HFFc6 (cell line): ENCODE data around the gene VSTM2L. TPM values are rescaled to one million over a fixed set of nuclear protein-coding genes. Genes with fewer than 3 reads are reported as not detected.

ENCODE experiments used
- DNase-seq: peaks from one replicate; pipeline ENCODE4 v3.0.0-alpha.2; 2018
- H3K27ac Mint-ChIP-seq: 2 replicates; pipeline ENCODE4 v1.8.0; 2020; ENCODE audit warnings: mild to moderate bottlenecking, mixed read lengths
- H3K27me3 Mint-ChIP-seq: 2 replicates; pipeline ENCODE4 v1.8.0; 2021; ENCODE audit warnings: mild to moderate bottlenecking, moderate library complexity, mixed read lengths; ENCODE audit not compliant: insufficient read depth
- H3K36me3 Mint-ChIP-seq: 2 replicates; pipeline ENCODE4 v1.8.0; 2021; ENCODE audit warnings: low read depth, mixed read lengths
- H3K4me1 Mint-ChIP-seq: 2 replicates; pipeline ENCODE4 v1.8.0; 2020; ENCODE audit warnings: low read depth, mixed read lengths
- H3K4me3 Mint-ChIP-seq: 2 replicates; pipeline ENCODE4 v1.8.0; 2020; ENCODE audit warnings: mild to moderate bottlenecking, moderate library complexity, mixed read lengths
- H3K9me3 Mint-ChIP-seq: 2 replicates; pipeline ENCODE4 v1.8.0; 2020; ENCODE audit warnings: mild to moderate bottlenecking, mixed read lengths
- total RNA-seq, 6 experiments: library from RNA; stranded (reverse); fragmentation: NEBNext Ultra II Directional; extraction: Animal tissue kit (Norgen Biotek cat#: 25700); gene quantifications; 2 replicates in 1 of 6; 3 replicates in 5 of 6; pipeline ENCODE4 v1.2.3, GENCODE V29; 2021
- TF ChIP-seq, protein P1 (sequence below): fragments of 200-600 bp; sonication (generic); IDR thresholded peaks from 2 replicates; pipeline ENCODE4 v1.5.0; 2021; ENCODE audit warnings: antibody characterized with exemption, mild to moderate bottlenecking

VSTM2L gene
- total RNA-seq, 6 experiments from 2014 or later: 0.12 to 0.95 (median 0.55) TPM; not detected in 2

DNA sequence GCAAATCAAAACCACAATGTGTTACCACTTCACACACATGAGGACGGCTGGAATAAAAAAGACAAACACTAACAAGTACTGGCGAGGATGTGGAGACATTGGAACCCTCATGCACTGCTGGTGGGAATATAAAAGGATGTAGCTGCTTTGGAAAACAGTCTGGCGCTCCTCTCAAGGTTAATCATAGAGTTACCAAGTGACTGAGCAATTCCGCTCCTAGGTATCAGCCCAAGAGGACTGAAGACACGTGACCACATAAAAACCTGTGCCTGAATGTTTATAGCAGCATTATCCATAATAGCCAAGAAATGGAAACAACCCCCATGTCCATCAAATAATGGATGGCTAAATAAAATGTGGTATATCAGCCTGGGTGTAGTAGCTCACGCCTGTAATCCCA is 45.0 kb downstream of the VSTM2L start:
- TF ChIP-seq, protein P1, sequence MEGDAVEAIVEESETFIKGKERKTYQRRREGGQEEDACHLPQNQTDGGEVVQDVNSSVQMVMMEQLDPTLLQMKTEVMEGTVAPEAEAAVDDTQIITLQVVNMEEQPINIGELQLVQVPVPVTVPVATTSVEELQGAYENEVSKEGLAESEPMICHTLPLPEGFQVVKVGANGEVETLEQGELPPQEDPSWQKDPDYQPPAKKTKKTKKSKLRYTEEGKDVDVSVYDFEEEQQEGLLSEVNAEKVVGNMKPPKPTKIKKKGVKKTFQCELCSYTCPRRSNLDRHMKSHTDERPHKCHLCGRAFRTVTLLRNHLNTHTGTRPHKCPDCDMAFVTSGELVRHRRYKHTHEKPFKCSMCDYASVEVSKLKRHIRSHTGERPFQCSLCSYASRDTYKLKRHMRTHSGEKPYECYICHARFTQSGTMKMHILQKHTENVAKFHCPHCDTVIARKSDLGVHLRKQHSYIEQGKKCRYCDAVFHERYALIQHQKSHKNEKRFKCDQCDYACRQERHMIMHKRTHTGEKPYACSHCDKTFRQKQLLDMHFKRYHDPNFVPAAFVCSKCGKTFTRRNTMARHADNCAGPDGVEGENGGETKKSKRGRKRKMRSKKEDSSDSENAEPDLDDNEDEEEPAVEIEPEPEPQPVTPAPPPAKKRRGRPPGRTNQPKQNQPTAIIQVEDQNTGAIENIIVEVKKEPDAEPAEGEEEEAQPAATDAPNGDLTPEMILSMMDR: no peak
- Mint-ChIP-seq H3K9me3 (peaks cover 20% of the 10 kb centered on the region), H3K4me3 (no peak overlapping the region), H3K27ac (no peak overlapping the region), H3K27me3 (peaks cover 36% of the 10 kb centered on the region), H3K36me3 (peaks cover 7% of the 10 kb centered on the region; the same call in 1 of the 2 replicates), H3K4me1 (no peaks in the 10 kb centered on the region)
- no peak for DNase-seq

GRCh38 chr20:37948956-37949355 is 46.0 kb downstream of the VSTM2L start:
- H3K27me3 Mint-ChIP-seq: peaks cover 31% of the 10 kb centered on the region
- no peak for DNase-seq
- H3K36me3 Mint-ChIP-seq: peaks cover 7% of the 10 kb centered on the region; the same call in 1 of the 2 replicates
- peaks cover 20% of the 10 kb centered on the region for H3K9me3 Mint-ChIP-seq
- H3K27ac Mint-ChIP-seq: no peak overlapping the region
- no peak overlapping the region for H3K4me3 Mint-ChIP-seq
- TF ChIP-seq, protein P1: no peak
- no peaks in the 10 kb centered on the region for H3K4me1 Mint-ChIP-seq

DNA sequence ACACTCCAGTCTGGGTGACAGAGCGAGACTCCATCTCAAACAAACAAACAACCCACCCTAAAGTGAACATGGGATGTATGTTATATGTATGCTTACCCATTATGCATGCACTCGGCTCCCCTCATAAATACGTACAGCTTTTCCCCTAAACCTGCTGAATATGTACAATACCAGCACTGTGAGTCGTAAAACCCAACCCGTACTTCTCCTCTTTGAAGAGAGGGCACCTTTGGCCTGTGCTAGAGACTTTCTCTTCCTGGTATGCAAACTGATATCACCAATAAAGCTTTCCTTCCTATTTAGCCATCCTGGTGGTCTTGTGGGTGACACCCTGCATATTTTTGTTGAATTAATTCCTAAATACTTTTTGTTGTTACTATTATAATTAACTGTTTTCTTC is 51.3 kb downstream of the VSTM2L start:
- Mint-ChIP-seq H3K4me3 (no peak overlapping the region), H3K36me3 (no peaks in the 10 kb centered on the region), H3K27ac (no peak overlapping the region), H3K9me3 (peaks cover 10% of the 10 kb centered on the region; the same call in 1 of the 2 replicates), H3K27me3 (peaks cover 50% of the 10 kb centered on the region), H3K4me1 (no peaks in the 10 kb centered on the region)
- no peak for DNase-seq
- TF ChIP-seq, protein P1: no peak

DNA sequence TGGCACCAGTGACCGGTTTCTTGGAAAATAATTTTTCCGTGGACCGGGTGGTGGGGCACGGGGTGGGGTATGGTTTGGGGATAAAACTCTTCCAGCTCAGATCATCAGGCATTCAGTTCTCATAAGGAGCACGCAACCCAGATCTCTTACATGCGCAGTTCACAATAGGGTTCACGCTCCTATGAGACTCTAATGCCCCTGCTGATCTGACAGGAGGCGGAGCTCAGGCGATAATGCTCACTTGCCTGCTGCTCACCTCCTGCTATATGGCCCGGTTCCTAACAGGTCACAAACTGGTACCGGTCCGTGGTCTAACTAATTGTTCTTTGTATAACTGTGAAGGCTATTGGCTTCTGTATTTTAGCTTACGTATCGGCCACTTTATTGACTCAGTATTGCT is 51.7 kb downstream of the VSTM2L start:
- H3K4me3 Mint-ChIP-seq: no peak overlapping the region
- H3K36me3 Mint-ChIP-seq: no peaks in the 10 kb centered on the region
- no peak for DNase-seq
- peaks cover 47% of the 10 kb centered on the region for H3K27me3 Mint-ChIP-seq
- H3K27ac Mint-ChIP-seq: no peak overlapping the region
- H3K9me3 Mint-ChIP-seq: peaks cover 10% of the 10 kb centered on the region; the same call in 1 of the 2 replicates
- no peaks in the 10 kb centered on the region for H3K4me1 Mint-ChIP-seq
- TF ChIP-seq, protein P1: no peak

- no peak for DNase-seq
- Mint-ChIP-seq H3K27ac (no peak overlapping the region), H3K36me3 (no peaks in the 10 kb centered on the region), H3K9me3 (peaks cover 10% of the 10 kb centered on the region; the same call in 1 of the 2 replicates), H3K4me1 (no peaks in the 10 kb centered on the region), H3K27me3 (peaks cover 44% of the 10 kb centered on the region), H3K4me3 (no peak overlapping the region)
- TF ChIP-seq, protein P1: no peak
Observed at GRCh38 chr20:37955511-37955910, 52.6 kb downstream of the VSTM2L start.
